Measurements from ENCODE around the gene CD207.
"Not testable (repeated sequence)": the region's sequence is repeated elsewhere in the genome, so short reads cannot be mapped to it uniquely, and the experiment has no call there.

CD207 gene

DNA sequence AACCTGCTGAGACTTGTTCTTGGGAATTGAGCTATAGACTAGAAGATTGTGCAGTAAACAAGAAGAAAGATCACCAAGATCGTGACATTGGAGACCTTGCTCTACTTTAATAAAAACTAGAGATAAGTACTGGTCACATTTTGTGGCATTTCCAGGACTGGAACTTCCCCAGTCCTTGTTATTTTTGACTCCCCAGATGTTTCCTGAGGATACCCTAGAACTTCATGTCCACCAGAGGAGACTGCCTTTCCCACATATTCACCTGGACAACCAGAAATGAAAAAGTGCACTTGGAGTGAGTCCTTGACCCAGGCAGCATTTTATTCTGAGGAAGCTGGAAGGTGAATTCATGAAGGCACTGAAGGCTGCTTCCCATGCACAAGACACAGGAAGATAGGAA lies 5.7 kb downstream of the CD207 start:
- no peak for DNase-seq (ENCODE audit: low read depth in 2 of 3, low spot score in 1 of 3)

- no peak for DNase-seq (ENCODE audit: low read depth in 2 of 3, low spot score in 1 of 3)
These were observed 6.4 kb downstream of the CD207 start for GRCh38 chr2:70828914-70829824.

DNA sequence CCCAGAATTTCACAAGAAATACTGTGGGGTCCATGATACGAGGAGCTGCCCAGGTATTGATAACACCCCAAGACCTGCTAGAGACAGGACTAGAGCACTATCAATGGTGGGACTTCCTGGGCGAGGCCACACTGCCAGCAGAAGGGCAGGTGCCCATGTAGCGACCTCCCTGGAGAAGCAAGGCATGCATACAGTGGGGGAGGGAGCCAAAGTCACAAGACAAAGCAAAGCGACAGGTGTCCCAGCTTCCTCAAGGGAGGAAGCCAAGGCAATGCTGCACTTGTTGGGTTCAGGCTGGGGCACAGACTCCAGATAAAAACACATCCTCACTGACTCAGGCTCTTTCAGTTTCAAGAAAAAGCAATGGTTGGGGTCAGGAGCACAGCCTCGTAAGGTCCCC lies 7.5 kb downstream of the CD207 start:
- no peak for DNase-seq (ENCODE audit: low read depth in 2 of 3, low spot score in 1 of 3)

DNA sequence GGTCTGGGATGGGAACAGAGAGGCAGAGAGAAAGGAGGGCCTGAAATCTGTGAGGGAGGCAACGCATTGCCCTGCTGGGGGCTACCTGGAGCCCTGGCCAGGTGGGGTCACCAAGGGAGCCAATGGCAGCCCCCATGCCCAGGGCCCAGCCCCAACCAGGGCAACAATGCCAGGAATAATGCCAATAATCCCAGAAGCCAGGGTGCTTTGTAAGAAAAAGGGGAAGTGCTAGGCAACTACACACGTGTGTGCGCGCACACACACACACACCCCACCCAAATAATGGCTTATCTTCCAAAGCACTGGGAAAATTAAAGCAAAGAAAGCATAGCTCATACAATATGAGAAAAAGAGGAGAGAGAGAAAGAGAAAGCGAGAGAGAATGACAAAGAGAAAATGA lies 8.2 kb downstream of the CD207 start:
- DNase-seq (ENCODE audit: low read depth in 2 of 3, low spot score in 1 of 3), result no peak

- no peak for DNase-seq (ENCODE audit: low read depth in 2 of 3, low spot score in 1 of 3)
These were observed 8.8 kb downstream of the CD207 start for GRCh38 chr2:70826696-70827350.

- no peak for DNase-seq (ENCODE audit: low read depth in 2 of 3, low spot score in 1 of 3)
These were observed 12.4 kb downstream of the CD207 start for GRCh38 chr2:70823249-70823648.

DNA sequence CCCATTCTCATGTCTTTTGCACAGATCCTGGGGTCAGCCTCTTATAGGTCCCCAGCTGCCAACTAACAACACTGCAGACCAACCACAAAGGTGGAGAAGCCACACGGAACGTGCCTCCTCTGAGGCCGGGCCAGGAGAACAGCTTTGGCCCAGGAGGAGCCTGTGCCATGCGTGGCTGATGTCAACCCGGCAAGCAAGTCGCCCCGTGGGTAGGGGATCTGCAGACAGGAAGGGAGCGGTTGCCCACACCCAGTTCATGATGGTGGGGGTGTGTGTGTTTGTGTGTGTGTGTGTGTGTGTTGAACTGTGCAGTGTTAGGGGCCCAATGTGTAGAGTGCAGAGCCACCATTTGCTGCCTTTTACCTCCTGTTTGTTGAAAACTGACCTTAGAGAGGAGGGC lies 12.8 kb downstream of the CD207 start:
- DNase-seq (ENCODE audit: low read depth in 2 of 3, low spot score in 1 of 3), result no peak

DNA sequence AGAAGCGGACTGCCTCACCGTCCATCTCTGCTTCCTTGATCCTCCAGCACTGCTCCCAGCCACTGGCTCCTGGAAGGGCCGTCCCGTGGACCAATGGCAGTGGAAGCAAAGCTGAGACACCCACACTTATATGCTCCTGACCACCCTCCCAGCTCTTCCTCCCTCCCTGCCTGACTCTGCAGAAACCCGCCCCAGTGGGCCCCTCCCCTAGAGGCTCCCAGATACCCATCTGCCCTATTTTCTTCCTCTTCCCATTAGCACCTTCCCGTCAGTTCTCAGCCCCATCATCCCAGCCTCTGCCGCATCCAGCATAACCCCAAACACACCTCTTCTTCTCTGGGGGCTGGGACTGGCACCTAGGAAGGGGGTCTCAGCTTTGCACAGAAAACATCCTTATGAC lies 15.1 kb downstream of the CD207 start, which contains the start of gene CLEC4F:
Gene CLEC4F (minus strand): TSS at position 101 of the 400 bp plus-strand sequence. CDS start 76 bp downstream, at position 25.
- DNase-seq (ENCODE audit: low read depth in 2 of 3, low spot score in 1 of 3), result no peak

GRCh38 chr2:70817284-70817954 lies 18.2 kb downstream of the CD207 start:
- no peak for DNase-seq (ENCODE audit: low read depth in 2 of 3, low spot score in 1 of 3)

- DNase-seq (ENCODE audit: low read depth in 2 of 3, low spot score in 1 of 3), result no peak
These were observed 18.9 kb downstream of the CD207 start for GRCh38 chr2:70816726-70817125.

DNA sequence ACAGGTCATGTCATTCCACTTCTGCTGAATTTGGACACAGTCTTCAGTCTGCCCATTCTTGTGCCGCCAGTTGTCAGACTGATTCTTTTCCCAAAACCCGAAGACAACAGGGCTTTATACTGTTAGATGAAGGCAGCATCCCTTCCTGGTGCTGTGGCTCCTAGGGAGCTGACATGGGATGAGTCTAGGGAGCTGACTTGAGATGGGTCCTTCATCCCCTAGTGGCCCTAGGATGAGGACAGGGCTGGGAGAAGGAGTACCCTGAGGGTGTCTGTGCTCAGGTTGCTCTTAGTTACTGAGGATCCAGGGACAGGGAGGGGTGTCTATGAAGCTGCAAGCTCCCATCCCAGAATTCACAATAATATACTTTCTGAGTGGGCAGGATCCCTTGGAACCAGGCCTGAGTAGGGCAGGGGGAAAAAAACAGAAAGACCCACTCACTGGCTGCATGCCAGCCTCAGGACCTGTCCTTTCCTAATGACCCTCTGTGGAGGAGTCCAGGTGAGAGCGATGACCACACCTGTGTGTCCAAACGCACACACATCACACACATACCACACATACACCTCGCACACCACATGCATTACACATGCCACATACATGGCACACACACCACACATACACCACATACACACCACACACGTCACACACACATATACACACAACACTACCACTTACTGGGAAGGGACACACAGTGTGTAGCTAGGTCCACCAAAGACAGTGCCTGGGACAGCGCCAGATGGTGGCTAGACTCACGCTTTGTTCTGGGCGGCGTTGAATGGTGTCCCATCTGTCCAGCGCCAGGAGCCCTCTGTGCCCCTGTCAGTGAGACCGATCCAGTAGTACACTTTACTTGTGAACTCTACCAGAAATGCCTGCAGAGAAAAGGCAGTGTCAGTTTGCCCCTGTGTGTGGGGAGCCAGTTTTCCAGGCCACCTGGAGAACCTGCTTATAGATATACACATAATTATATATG lies 26.3 kb downstream of the CD207 start:
- DNase-seq (ENCODE audit: low read depth in 2 of 3, low spot score in 1 of 3), result no peak

GRCh38 chr2:70807828-70808118 lies 27.8 kb downstream of the CD207 start:
- no peak for DNase-seq (ENCODE audit: low read depth in 2 of 3, low spot score in 1 of 3)

- DNase-seq (ENCODE audit: low read depth in 2 of 3, low spot score in 1 of 3), result no peak
These were observed 28.4 kb downstream of the CD207 start for GRCh38 chr2:70807102-70807827.

DNA sequence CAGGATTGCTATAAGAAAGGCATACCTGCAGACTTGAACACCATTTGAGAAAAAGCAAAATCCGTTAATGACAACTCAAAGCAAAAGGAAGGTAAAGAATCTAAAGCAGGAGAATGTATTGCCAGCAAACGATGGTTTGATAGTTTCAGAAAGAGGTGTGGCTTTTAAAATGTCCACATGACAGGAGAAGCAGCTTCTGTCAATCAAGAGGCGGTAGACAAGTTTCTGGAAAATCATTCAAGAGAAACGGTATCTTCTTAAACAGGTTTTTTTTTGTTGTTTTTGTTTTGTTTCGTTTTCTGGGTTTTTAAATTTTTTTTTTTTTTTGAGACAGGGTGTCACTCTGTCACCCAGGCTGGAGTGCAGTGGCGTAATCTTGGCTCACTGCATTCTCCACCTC lies 29.0 kb downstream of the CD207 start:
- no peak for DNase-seq (ENCODE audit: low read depth in 2 of 3, low spot score in 1 of 3)

DNA sequence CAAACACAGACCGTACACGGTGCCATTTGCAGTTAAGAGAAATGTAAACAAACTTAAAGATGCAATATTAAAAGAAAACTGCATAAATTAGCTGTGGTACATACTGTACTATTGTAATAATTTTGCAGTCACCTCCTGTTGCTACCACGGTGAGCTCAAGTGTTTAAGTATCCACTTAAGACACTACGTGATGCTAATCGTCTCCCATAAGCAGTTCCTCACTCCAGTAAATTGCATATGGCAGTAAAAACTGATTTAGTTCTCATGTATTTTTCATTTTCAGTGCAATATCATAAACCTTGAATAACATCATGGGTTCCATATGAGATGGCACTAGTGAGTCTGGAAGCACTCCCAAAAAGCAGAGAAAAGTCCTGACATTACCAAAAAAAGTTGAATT lies 29.6 kb downstream of the CD207 start:
- no peak for DNase-seq (ENCODE audit: low read depth in 2 of 3, low spot score in 1 of 3)

GRCh38 chr2:70801607-70802263 lies 33.9 kb downstream of the CD207 start:
- no peak for DNase-seq (ENCODE audit: low read depth in 2 of 3, low spot score in 1 of 3)

GRCh38 chr2:70799706-70800105 lies 35.9 kb downstream of the CD207 start:
- no peak for DNase-seq (ENCODE audit: low read depth in 2 of 3, low spot score in 1 of 3)

DNA sequence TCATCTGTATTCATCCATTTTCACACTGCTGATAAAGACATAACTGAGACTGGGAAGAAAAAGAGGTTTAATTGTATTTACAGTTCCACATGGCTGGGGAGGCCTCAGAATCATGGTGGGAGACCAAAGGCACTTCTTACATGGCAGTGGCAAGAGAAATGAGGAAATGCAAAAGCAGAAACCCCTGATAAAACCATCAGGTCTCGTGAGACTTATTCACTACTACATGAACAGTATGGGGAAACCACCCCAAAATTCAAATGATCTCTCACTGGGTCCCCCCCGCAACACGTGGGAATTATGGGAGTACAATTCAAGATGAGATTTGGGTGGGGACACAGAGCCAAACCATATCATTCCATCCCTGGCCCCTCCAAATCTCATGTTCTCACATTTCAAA lies 37.6 kb downstream of the CD207 start:
- DNase-seq (ENCODE audit: low read depth in 2 of 3, low spot score in 1 of 3), result not testable (repeated sequence)

DNA sequence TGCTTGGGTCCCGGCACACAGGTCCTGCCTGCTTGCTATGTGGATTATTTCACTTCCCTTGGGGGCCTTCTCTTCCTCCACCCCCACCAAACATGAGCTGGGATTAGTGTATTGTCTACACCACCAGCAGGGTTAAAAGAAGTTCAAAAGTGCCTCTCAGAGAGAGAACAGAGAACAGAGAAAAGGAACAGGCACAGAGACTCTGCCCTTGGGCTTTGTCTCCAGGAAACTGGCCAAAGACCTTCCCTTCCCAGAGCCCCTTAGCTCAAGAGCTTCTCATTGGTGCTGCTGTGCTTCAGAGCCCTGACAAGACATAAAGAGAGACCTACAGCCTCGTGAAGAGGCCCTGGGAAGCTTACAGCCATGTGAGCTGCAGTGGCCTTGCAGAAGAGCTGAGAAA lies 38.1 kb downstream of the CD207 start:
- DNase-seq (ENCODE audit: low read depth in 2 of 3, low spot score in 1 of 3), result no peak

DNA sequence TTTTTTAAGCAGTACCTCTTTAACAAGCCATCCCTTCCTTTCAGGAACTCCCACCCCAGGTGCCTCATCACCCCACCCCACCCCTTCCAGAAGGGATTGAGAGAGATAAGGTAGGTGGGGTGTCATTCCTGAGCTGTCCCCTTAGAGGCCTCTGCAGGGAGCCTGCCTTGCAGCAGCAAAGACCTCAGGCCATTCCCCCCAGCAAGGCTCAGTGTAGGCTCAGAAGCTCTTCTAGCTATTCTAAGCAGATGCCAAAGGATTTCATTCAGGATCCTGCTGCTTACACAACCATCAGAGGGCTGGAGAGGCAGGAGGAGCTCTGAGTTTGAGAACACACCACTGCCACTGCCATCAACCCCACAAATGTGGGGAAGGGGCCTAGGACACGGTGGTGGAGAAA lies 39.4 kb downstream of the CD207 start:
- no peak for DNase-seq (ENCODE audit: low read depth in 2 of 3, low spot score in 1 of 3)
